GM12873 (cell line): ENCODE data around the gene MPPE1.

ENCODE experiments used
- TF ChIP-seq, protein P1 (sequence below): IDR thresholded peaks from 2 replicates; pipeline ENCODE4 v1.5.1; 2012; ENCODE audit warnings: low read depth, mild to moderate bottlenecking, moderate library complexity, low read length, control low read depth; ENCODE audit not compliant: insufficient read depth; ENCODE audit errors: missing control alignments

The MPPE1 gene

DNA sequence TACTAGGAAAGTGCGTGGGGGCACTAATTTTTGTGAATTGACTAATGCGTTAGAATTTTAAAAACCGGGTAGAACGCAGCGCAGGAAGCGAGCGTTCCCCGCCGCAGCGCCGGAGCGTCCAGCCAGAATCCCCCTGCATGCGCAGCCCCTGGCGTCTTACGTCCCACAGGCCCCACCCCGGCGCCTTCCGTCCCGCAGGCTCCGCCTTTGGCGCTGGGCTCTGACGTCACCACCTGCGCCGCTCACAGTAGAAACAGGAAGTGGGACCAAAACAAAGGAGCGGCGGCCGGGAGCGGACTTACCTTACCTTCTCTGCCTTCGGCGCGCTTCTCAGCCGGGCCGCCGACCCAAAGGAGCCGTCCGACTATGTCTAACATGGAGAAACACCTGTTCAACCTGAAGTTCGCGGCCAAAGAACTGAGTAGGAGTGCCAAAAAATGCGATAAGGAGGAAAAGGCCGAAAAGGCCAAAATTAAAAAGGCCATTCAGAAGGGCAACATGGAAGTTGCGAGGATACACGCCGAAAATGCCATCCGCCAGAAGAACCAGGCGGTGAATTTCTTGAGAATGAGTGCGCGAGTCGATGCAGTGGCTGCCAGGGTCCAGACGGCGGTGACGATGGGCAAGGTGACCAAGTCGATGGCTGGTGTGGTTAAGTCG is 56.8 kb downstream of the MPPE1 start, which contains the start of gene CHMP1B:
Gene CHMP1B, plus strand, starts transcription at position 268 of the 660 bp plus-strand sequence. Its CDS starts 99 bp downstream, at position 367.
- TF ChIP-seq, protein P1, sequence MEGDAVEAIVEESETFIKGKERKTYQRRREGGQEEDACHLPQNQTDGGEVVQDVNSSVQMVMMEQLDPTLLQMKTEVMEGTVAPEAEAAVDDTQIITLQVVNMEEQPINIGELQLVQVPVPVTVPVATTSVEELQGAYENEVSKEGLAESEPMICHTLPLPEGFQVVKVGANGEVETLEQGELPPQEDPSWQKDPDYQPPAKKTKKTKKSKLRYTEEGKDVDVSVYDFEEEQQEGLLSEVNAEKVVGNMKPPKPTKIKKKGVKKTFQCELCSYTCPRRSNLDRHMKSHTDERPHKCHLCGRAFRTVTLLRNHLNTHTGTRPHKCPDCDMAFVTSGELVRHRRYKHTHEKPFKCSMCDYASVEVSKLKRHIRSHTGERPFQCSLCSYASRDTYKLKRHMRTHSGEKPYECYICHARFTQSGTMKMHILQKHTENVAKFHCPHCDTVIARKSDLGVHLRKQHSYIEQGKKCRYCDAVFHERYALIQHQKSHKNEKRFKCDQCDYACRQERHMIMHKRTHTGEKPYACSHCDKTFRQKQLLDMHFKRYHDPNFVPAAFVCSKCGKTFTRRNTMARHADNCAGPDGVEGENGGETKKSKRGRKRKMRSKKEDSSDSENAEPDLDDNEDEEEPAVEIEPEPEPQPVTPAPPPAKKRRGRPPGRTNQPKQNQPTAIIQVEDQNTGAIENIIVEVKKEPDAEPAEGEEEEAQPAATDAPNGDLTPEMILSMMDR: no peak

DNA sequence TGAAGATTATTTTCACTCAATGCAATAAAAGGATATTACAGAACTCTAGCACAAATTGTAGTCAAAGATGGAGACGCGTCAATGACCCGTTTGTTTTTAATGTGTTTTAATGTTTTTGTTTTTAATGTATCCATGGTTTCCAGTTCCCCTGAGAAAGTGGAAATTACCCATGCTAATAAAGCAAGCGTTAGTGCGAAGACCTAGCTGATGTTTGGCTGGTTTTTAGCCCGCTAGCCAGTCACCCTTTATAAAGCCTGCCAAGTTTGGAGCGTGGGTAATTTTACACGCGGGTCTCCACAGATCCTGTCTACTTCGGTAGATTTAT is 57.3 kb downstream of the MPPE1 start:
- TF ChIP-seq, protein P1: no peak

DNA sequence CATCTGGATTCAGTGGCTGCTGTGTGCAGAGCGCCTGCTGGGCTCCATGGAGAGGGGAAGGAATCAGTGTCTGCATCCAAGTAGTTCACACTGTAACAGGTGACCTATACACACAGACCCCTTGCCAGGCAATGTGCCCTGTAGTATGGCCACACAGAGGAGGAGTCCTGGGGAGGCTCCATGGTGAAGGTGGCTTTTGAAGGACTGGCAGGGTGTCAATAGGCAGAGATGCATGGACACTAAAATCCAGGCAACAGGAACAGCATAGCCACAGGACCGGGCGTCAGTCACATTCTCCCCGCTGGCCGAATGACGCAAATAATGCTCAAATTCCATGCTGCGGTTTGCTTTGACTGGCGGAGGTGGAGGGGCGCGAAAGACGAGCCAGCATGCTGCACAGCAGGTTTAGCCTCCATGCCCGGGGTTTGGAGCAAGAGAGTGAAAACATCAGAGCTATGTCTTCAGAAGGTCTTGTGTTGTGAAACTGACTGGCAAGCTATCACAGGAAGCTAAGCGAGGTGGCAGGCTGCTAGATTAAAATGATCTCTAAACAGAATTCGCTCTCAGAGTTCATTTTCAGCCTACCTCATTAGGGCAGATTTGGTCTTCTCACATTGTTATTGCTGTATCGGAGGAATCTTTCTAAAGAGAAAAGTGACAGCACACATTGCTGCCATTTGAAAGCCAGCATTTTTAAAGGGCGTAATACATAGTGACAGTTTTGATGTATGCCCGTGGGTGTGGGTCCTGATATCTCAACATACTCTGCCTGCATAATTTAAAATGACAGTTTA is 58.1 kb downstream of the MPPE1 start:
- TF ChIP-seq, protein P1: no peak

DNA sequence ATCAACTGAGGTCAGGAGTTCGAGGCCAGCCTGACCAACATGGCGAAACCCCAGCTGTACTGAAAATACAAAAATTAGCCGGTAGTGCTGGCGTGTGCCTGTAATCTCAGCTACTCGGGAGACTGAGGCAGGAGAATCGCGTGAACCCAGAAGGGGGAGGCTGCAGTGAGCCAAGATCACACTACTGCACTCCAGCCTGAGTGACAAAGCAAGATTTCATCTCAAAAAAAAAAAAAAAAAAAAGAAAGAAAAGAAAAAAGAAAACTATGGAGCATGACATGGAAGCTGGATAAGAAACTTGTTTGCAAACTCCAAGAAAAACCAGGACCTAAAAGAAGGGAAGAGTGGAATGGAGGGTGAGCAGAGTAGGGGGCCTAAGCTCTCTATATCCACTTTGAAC is 58.8 kb downstream of the MPPE1 start:
- TF ChIP-seq, protein P1: no peak

DNA sequence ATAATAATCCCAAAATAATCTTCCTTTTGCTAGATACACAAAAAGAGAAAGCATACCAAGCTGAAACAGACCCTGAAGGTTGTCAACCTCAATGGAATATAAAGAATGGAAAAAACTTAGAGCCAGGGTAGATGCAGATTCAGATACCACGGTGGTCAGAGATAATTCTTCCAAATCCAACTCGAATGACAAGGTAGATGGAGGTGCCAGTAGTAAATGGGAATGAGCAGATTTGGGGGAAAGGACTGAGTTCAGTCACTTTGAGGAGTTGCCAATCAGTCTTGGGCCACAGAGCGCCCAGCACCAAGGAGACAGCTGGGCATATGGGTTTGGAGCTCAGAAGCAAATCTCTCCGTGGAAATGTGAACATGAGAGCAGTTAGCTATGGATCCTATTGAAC is 60.3 kb downstream of the MPPE1 start:
- TF ChIP-seq, protein P1: no peak

DNA sequence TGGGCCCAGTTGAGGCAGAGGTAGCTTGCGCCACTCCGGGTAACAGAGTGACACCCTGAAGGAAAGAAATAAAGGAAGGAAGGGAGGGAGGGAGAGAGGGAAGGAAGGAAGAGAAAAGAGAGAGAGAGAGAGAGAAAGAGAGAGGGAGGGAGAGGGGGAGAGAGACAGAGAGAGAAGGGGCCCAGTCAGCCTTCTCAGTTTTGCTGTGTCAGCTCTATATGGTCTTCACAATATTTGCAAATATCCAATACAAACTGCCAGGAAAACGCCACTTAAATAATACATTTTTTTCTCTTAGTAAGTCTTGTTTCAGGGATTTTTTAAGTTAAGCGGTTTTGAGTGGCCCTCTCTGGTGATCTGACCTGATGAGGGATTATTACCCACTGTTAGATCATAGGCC is 62.5 kb downstream of the MPPE1 start:
- TF ChIP-seq, protein P1: no peak

DNA sequence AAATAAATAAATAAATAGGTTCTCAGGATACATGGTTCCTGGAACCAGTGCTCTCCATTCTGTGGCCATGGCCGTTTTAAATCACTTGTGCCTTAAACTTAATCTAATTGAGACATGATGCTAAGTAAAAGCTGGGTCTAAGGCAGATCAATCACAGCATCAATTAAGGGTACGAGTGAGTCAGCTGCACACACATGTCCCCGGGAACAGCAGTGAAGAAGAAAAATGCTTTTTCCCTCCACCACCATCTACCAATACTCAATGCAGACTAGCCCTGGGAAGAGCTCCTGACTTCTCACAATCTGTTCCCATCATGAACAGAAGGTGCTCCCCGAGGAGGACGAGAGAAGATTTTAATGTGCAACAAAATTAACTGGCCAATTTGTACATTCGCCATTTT is 63.7 kb downstream of the MPPE1 start:
- TF ChIP-seq, protein P1: no peak
